Lung (tissue), 12 donors: ENCODE results near the gene TXLNA. TPM values are rescaled to one million over a fixed set of nuclear protein-coding genes. Genes with fewer than 3 reads are reported as not detected.

ENCODE experiments used
- ATAC-seq: fragments of 200-7000 bp; cut with Tn5 transposase; one replicate; pipeline ENCODE4 v1.9.1; 2020; ENCODE audit warnings: moderate number of reproducible peaks; ENCODE audit not compliant: insufficient read depth, low FRiP score
- DNase-seq, 3 donors: peaks; one replicate each; pipeline ENCODE4 v3.0.0-alpha.2; 2013 to 2017
- H3K27ac ChIP-seq, 2 donors: one replicate each; pipeline ENCODE4 v1.5.1; 2013; ENCODE audit warnings: mild to moderate bottlenecking in 2 of 2, moderate library complexity in 2 of 2, control low read depth in 1 of 2, inconsistent platforms in 1 of 2, low read depth in 1 of 2, low read length in 1 of 2
- H3K27me3 ChIP-seq, 3 donors: one replicate each; pipeline ENCODE4 v1.5.1; 2013; ENCODE audit warnings: low read length in 2 of 3; ENCODE audit not compliant: control insufficient read depth in 3 of 3, insufficient read depth in 3 of 3
- H3K36me3 ChIP-seq, 4 donors: one replicate each; pipeline ENCODE4 v1.5.1; 2013; ENCODE audit warnings: low read length in 4 of 4, mild to moderate bottlenecking in 1 of 4, moderate library complexity in 1 of 4; ENCODE audit not compliant: control insufficient read depth in 4 of 4, insufficient read depth in 4 of 4
- H3K4me1 ChIP-seq, 5 donors: one replicate each; pipeline ENCODE4 v1.5.1; 2013; ENCODE audit warnings: low read length in 5 of 5, mild to moderate bottlenecking in 2 of 5, moderate library complexity in 1 of 5; ENCODE audit not compliant: control insufficient read depth in 5 of 5, insufficient read depth in 5 of 5
- H3K4me3 ChIP-seq: one replicate; pipeline ENCODE4 v1.5.1; 2013; ENCODE audit warnings: mild to moderate bottlenecking, control low read depth, moderate library complexity
- H3K9ac ChIP-seq, 2 donors: one replicate each; pipeline ENCODE4 v1.5.1; 2013; ENCODE audit warnings: low read length in 2 of 2, control low read depth in 1 of 2; ENCODE audit not compliant: insufficient read depth in 1 of 2
- H3K9me3 ChIP-seq, 4 donors: one replicate each; pipeline ENCODE4 v1.5.1; 2013; ENCODE audit warnings: low read length in 3 of 4, mild to moderate bottlenecking in 1 of 4, moderate library complexity in 1 of 4; ENCODE audit not compliant: control insufficient read depth in 4 of 4, insufficient read depth in 3 of 4
- WGBS, 2 donors: extraction: QIAGEN DNeasy Blood & Tissue Kit; methylation state at CpG; one replicate each; pipeline ENCODE4 v1.1.7; 2013; 5-methylcytosine and 5-hydroxymethylcytosine counted together
- polyA plus RNA-seq, 2 donors: library from polyadenylated mRNA; stranded (reverse); fragments of 200-250 nt; gene quantifications; one replicate each; pipeline ENCODE4 v1.2.1, GENCODE V29; 2013
- total RNA-seq, 2 donors: library from RNA; depleted of rRNA in 1 of 2; stranded (reverse); fragments of >200 nt in 1 of 2; gene quantifications; one replicate each; pipeline ENCODE4 v1.2.1, GENCODE V29; 2014 to 2021
- TF ChIP-seq, protein P1 (sequence below): IDR thresholded peaks from 2 replicates; pipeline ENCODE4 v1.5.1; 2012; ENCODE audit warnings: mild to moderate bottlenecking; ENCODE audit errors: control extremely low read depth, extremely low read depth
- donor health status: control.
- donor health status: control.
- donor health status: Bipolar disorder and iron deficiency.
- donor health status: healthy.
- donor health status: DM: yes; HTN: yes; CAD: no.

The TXLNA gene
- total and polyA plus RNA-seq, 4 donors = 22.2 to 55.6 (median 30.9) TPM

DNA sequence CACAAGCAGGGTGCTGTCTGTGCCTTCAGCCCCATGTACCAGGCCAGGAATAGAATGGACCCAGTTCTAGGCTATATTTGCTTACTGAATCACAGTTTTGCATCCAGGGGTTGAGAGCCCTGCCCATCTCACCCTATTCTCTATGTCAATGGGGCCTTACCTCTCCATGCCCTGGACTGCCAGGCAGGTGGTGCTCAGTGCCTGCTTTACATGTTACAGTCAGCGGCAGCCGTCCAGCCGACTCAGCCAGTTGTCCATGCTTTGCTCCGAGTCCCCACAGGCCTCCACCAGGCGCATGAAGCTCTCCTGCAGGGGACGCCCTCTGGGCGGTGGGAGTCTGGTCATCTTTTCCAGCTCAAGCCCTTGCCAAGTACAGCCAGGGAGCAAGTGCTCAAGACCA lies 55.3 kb downstream of the TXLNA start:
- WGBS, 2 donors = 87% methylated on average over 7 of the region's 7 CpGs
- DNase-seq = no peak
- no peak for ATAC-seq
- Histone ChIP-seq H3K27me3 (no peaks in the 10 kb centered on the region), H3K9ac (no peak overlapping the region), H3K4me3 (no peak overlapping the region), H3K4me1 (peaks cover 0 to 5% (median 2%) of the 10 kb centered on the region in 5 donors), H3K27ac (peak overlapping the region in 1 of 2 donors; percentile 24), H3K9me3 (no peaks in the 10 kb centered on the region), H3K36me3 (peaks cover 3 to 21% (median 11%) of the 10 kb centered on the region in 4 donors)
- TF ChIP-seq, protein P1, sequence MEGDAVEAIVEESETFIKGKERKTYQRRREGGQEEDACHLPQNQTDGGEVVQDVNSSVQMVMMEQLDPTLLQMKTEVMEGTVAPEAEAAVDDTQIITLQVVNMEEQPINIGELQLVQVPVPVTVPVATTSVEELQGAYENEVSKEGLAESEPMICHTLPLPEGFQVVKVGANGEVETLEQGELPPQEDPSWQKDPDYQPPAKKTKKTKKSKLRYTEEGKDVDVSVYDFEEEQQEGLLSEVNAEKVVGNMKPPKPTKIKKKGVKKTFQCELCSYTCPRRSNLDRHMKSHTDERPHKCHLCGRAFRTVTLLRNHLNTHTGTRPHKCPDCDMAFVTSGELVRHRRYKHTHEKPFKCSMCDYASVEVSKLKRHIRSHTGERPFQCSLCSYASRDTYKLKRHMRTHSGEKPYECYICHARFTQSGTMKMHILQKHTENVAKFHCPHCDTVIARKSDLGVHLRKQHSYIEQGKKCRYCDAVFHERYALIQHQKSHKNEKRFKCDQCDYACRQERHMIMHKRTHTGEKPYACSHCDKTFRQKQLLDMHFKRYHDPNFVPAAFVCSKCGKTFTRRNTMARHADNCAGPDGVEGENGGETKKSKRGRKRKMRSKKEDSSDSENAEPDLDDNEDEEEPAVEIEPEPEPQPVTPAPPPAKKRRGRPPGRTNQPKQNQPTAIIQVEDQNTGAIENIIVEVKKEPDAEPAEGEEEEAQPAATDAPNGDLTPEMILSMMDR = no peak

- TF ChIP-seq, protein P1 = no peak
- H3K9me3 ChIP-seq = no peaks in the 10 kb centered on the region
- DNase-seq = no peak
- H3K27ac ChIP-seq = peak overlapping the region in 1 of 2 donors; percentile 75
- H3K36me3 ChIP-seq = peaks cover 0 to 5% (median 2%) of the 10 kb centered on the region in 4 donors
- no peak for ATAC-seq
- H3K27me3 ChIP-seq = no peaks in the 10 kb centered on the region
- no peak overlapping the region for H3K4me3 ChIP-seq
- H3K4me1 ChIP-seq = peaks cover 0 to 31% (median 3%) of the 10 kb centered on the region in 5 donors
- H3K9ac ChIP-seq = peak overlapping the region in 1 of 2 donors; percentile 41
- WGBS, 2 donors = 67 to 80% methylated on average over 4 of the region's 4 CpGs
Measured at GRCh38 chr1:32239337-32239736, 59.9 kb downstream of the TXLNA start.

- peak overlapping the region; percentile 41 to 47 for H3K9ac ChIP-seq
- ATAC-seq = no peak
- peaks cover 0 to 31% (median 3%) of the 10 kb centered on the region in 5 donors for H3K4me1 ChIP-seq
- peaks cover 0 to 3% (median 0%) of the 10 kb centered on the region in 4 donors for H3K36me3 ChIP-seq
- no peaks in the 10 kb centered on the region for H3K27me3 ChIP-seq
- DNase-seq = peak; percentile 16 to 32 (median 22)
- WGBS, 2 donors = 66 to 85% methylated on average over 20 of the region's 20 CpGs
- H3K27ac ChIP-seq = peak overlapping the region; percentile 71 to 75
- no peak overlapping the region for H3K4me3 ChIP-seq
- no peaks in the 10 kb centered on the region for H3K9me3 ChIP-seq
- TF ChIP-seq, protein P1 = no peak
Measured at GRCh38 chr1:32239790-32240139, 60.3 kb downstream of the TXLNA start.
